ENCODE results near the gene EXD3.

EXD3 gene

GRCh38 chr9:137303893-137304382 is 119.0 kb downstream of the EXD3 start:
- no peak for DNase-seq (ENCODE audit: low read depth)
- H3K4me3 ChIP-seq (ENCODE audit: low read length), result no peak overlapping the region
- no peak for TF ChIP-seq CTCF (conservative IDR thresholded peaks at IDR 0.05; ENCODE audit: low read length)

GRCh38 chr9:137303151-137303892 is 119.6 kb downstream of the EXD3 start:
- TF ChIP-seq CTCF (conservative IDR thresholded peaks at IDR 0.05; ENCODE audit: low read length), result no peak
- DNase-seq (ENCODE audit: low read depth), result no peak
- no peak overlapping the region for H3K4me3 ChIP-seq (ENCODE audit: low read length)

- H3K4me3 ChIP-seq (ENCODE audit: low read length), result peak overlapping the region; percentile 41
- no peak for DNase-seq (ENCODE audit: low read depth)
- peak; percentile 28; the same call in 1 of the 2 replicates for TF ChIP-seq CTCF (conservative IDR thresholded peaks at IDR 0.05; ENCODE audit: low read length)
Observed at GRCh38 chr9:137302449-137303150, 120.4 kb downstream of the EXD3 start.

GRCh38 chr9:137302118-137302448 is 120.9 kb downstream of the EXD3 start, which contains the start of gene NRARP:
TSS of gene NRARP (minus strand) at chr9:137302271. CDS start at chr9:137301928, 343 bp downstream.
- TF ChIP-seq CTCF (conservative IDR thresholded peaks at IDR 0.05; ENCODE audit: low read length), result no peak

GRCh38 chr9:137301081-137301947 is 121.6 kb downstream of the EXD3 start:
- H3K4me3 ChIP-seq (ENCODE audit: low read length), result peak overlapping the region; percentile 39
- TF ChIP-seq CTCF (conservative IDR thresholded peaks at IDR 0.05; ENCODE audit: low read length), result no peak
- DNase-seq (ENCODE audit: low read depth), result no peak

More at GRCh38 chr9:137302118-137302448, 120.9 kb downstream of the EXD3 start, which contains the start of gene NRARP:
- H3K4me3 ChIP-seq (ENCODE audit: low read length), result peak within 1 kb of the TSS; percentile 41
- DNase-seq (ENCODE audit: low read depth), result peak; percentile 55

- TF ChIP-seq CTCF (conservative IDR thresholded peaks at IDR 0.05; ENCODE audit: low read length), result no peak
- no peak for DNase-seq (ENCODE audit: low read depth)
- peak overlapping the region; percentile 22; the same call in 1 of the 2 replicates for H3K4me3 ChIP-seq (ENCODE audit: low read length)
Observed at GRCh38 chr9:137300567-137301080, 122.3 kb downstream of the EXD3 start.

Data from AG10803 (cell line).